Measurements from ENCODE around the gene CDK14. TPM values are rescaled to one million over a fixed set of nuclear protein-coding genes. Genes with fewer than 3 reads are reported as not detected.

The CDK14 gene
- polyA plus RNA-seq, 1 donor from 2014 or later, result 25.1 TPM

- no peaks in the 10 kb centered on the region for H3K27me3 ChIP-seq (ENCODE audit: insufficient read depth, low read depth, low read length)
- H3K9me3 ChIP-seq (ENCODE audit: low read length), result no peaks in the 10 kb centered on the region
- no peaks in the 10 kb centered on the region for H3K36me3 ChIP-seq (ENCODE audit: insufficient read depth, low read length)
- H3K79me2 ChIP-seq (replicated peaks; ENCODE audit: insufficient read depth, low read length), result no peaks in the 10 kb centered on the region
- H3F3A ChIP-seq (ENCODE audit: insufficient read depth, low read length, poor library complexity, severe bottlenecking), result no peaks in the 10 kb centered on the region
- no peak overlapping the region for H3K27ac ChIP-seq (ENCODE audit: low read length)
- no peak overlapping the region for H3K4me3 ChIP-seq (ENCODE audit: low read length)
- H3K9me2 ChIP-seq (ENCODE audit: insufficient read depth, low read length), result no peaks in the 10 kb centered on the region
- no peak overlapping the region for H2AFZ ChIP-seq (ENCODE audit: low read depth, low read length)
- H3K9ac ChIP-seq (ENCODE audit: low read length), result no peak overlapping the region
- H3K4me2 ChIP-seq (ENCODE audit: low read length), result no peak overlapping the region
- no peaks in the 10 kb centered on the region for H4K20me1 ChIP-seq (ENCODE audit: insufficient read depth)
- TF ChIP-seq TAF1 (IDR thresholded peaks at IDR 0.05; ENCODE audit: low read depth) (no peak), RAD21 (conservative IDR thresholded peaks at IDR 0.05) (no peak), EP300 (conservative IDR thresholded peaks at IDR 0.05; ENCODE audit: poor library complexity, severe bottlenecking) (no peak), POLR2AphosphoS5 (IDR thresholded peaks at IDR 0.05) (no peak), EZH2 (IDR thresholded peaks at IDR 0.05; ENCODE audit: borderline replicate concordance, insufficient read depth, low read length, poor library complexity, severe bottlenecking) (no peak), MXI1 (conservative IDR thresholded peaks at IDR 0.05; ENCODE audit: poor library complexity, severe bottlenecking) (no peak), SMC3 (conservative IDR thresholded peaks at IDR 0.05; ENCODE audit: poor library complexity) (no peak)
- TF ChIP-seq, protein P1, sequence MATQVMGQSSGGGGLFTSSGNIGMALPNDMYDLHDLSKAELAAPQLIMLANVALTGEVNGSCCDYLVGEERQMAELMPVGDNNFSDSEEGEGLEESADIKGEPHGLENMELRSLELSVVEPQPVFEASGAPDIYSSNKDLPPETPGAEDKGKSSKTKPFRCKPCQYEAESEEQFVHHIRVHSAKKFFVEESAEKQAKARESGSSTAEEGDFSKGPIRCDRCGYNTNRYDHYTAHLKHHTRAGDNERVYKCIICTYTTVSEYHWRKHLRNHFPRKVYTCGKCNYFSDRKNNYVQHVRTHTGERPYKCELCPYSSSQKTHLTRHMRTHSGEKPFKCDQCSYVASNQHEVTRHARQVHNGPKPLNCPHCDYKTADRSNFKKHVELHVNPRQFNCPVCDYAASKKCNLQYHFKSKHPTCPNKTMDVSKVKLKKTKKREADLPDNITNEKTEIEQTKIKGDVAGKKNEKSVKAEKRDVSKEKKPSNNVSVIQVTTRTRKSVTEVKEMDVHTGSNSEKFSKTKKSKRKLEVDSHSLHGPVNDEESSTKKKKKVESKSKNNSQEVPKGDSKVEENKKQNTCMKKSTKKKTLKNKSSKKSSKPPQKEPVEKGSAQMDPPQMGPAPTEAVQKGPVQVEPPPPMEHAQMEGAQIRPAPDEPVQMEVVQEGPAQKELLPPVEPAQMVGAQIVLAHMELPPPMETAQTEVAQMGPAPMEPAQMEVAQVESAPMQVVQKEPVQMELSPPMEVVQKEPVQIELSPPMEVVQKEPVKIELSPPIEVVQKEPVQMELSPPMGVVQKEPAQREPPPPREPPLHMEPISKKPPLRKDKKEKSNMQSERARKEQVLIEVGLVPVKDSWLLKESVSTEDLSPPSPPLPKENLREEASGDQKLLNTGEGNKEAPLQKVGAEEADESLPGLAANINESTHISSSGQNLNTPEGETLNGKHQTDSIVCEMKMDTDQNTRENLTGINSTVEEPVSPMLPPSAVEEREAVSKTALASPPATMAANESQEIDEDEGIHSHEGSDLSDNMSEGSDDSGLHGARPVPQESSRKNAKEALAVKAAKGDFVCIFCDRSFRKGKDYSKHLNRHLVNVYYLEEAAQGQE (IDR thresholded peaks at IDR 0.05; ENCODE audit: borderline replicate concordance), result no peak
- TF ChIP-seq, protein P2, sequence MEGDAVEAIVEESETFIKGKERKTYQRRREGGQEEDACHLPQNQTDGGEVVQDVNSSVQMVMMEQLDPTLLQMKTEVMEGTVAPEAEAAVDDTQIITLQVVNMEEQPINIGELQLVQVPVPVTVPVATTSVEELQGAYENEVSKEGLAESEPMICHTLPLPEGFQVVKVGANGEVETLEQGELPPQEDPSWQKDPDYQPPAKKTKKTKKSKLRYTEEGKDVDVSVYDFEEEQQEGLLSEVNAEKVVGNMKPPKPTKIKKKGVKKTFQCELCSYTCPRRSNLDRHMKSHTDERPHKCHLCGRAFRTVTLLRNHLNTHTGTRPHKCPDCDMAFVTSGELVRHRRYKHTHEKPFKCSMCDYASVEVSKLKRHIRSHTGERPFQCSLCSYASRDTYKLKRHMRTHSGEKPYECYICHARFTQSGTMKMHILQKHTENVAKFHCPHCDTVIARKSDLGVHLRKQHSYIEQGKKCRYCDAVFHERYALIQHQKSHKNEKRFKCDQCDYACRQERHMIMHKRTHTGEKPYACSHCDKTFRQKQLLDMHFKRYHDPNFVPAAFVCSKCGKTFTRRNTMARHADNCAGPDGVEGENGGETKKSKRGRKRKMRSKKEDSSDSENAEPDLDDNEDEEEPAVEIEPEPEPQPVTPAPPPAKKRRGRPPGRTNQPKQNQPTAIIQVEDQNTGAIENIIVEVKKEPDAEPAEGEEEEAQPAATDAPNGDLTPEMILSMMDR (IDR thresholded peaks at IDR 0.05; ENCODE audit: poor library complexity, severe bottlenecking), result no peak
These were observed 222.2 kb downstream of the CDK14 start for GRCh38 chr7:90818341-90818740.

DNA sequence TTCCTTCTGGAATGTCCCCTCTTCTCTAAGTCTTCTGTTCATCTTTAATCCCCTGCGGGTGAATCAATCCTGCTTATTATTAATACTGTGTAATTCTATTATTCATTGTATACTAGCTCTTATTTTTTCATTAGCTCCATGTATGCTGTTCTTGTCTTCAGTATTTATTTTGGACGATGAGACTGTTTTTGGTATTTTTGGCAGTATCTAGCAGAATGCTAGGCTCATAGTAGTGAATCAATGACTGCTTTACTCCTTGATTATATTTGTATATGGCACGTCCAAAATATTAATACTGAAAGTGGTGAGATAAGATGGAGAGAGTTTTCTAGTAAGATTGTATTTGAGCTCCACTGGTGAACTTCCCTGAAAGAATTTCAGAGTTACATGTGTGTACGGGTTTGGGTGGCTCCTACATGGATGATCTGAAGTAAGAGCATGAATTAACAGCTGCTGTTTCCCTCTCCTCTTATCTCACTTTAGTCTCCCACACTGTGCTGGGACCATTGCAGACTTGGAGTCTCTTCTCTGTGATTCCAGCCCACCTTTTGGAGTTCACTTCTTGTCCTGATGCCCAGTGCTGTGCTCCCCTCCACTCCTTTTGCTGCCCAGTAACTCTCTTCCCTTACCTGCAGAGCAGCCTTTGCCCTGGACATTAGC, 226.0 kb downstream of the CDK14 start:
- Histone ChIP-seq H2AFZ (ENCODE audit: low read depth, low read length) (no peak overlapping the region), H3K4me2 (ENCODE audit: low read length) (no peak overlapping the region), H3K27ac (ENCODE audit: low read length) (no peak overlapping the region), H3K9ac (ENCODE audit: low read length) (no peak overlapping the region), H3K27me3 (ENCODE audit: insufficient read depth, low read depth, low read length) (no peaks in the 10 kb centered on the region), H3F3A (ENCODE audit: insufficient read depth, low read length, poor library complexity, severe bottlenecking) (no peaks in the 10 kb centered on the region), H4K20me1 (ENCODE audit: insufficient read depth) (no peaks in the 10 kb centered on the region), H3K9me3 (ENCODE audit: low read length) (no peaks in the 10 kb centered on the region), H3K36me3 (ENCODE audit: insufficient read depth, low read length) (no peaks in the 10 kb centered on the region), H3K9me2 (ENCODE audit: insufficient read depth, low read length) (no peaks in the 10 kb centered on the region), H3K79me2 (replicated peaks; ENCODE audit: insufficient read depth, low read length) (no peaks in the 10 kb centered on the region), H3K4me3 (ENCODE audit: low read length) (no peak overlapping the region)
- no peak for TF ChIP-seq TAF1 (IDR thresholded peaks at IDR 0.05; ENCODE audit: low read depth)
- no peak for TF ChIP-seq EP300 (conservative IDR thresholded peaks at IDR 0.05; ENCODE audit: poor library complexity, severe bottlenecking)
- no peak for TF ChIP-seq SMC3 (conservative IDR thresholded peaks at IDR 0.05; ENCODE audit: poor library complexity)
- no peak for TF ChIP-seq EZH2 (IDR thresholded peaks at IDR 0.05; ENCODE audit: borderline replicate concordance, insufficient read depth, low read length, poor library complexity, severe bottlenecking)
- TF ChIP-seq, protein P1 (IDR thresholded peaks at IDR 0.05; ENCODE audit: borderline replicate concordance), result no peak
- no peak for TF ChIP-seq POLR2AphosphoS5 (IDR thresholded peaks at IDR 0.05)
- TF ChIP-seq, protein P2 (IDR thresholded peaks at IDR 0.05; ENCODE audit: poor library complexity, severe bottlenecking), result no peak
- no peak for TF ChIP-seq RAD21 (conservative IDR thresholded peaks at IDR 0.05)
- no peak for TF ChIP-seq MXI1 (conservative IDR thresholded peaks at IDR 0.05; ENCODE audit: poor library complexity, severe bottlenecking)
